Measurements from ENCODE around the gene FFAR3.
A peak's percentile ranks its signal among the peaks of the same experiment; 100 is the strongest.
"Not testable (repeated sequence)": the region's sequence is repeated elsewhere in the genome, so short reads cannot be mapped to it uniquely, and the experiment has no call there.

FFAR3 gene

DNA sequence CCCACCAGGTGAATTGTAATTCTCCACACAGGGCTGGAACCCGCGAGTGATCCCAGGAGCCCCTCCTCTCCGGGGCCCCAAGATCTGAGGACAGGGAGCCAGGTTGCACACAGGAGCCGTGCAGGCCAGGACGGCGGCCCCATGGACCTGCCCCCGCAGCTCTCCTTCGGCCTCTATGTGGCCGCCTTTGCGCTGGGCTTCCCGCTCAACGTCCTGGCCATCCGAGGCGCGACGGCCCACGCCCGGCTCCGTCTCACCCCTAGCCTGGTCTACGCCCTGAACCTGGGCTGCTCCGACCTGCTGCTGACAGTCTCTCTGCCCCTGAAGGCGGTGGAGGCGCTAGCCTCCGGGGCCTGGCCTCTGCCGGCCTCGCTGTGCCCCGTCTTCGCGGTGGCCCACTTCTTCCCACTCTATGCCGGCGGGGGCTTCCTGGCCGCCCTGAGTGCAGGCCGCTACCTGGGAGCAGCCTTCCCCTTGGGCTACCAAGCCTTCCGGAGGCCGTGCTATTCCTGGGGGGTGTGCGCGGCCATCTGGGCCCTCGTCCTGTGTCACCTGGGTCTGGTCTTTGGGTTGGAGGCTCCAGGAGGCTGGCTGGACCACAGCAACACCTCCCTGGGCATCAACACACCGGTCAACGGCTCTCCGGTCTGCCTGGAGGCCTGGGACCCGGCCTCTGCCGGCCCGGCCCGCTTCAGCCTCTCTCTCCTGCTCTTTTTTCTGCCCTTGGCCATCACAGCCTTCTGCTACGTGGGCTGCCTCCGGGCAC, 6.7 kb upstream of the FFAR3 start:
- DNase-seq: no peak

GRCh38 chr19:35352177-35352447, 6.1 kb upstream of the FFAR3 start:
- no peak for DNase-seq

GRCh38 chr19:35352448-35353304, 5.6 kb upstream of the FFAR3 start:
- peak; percentile 59 for DNase-seq

DNA sequence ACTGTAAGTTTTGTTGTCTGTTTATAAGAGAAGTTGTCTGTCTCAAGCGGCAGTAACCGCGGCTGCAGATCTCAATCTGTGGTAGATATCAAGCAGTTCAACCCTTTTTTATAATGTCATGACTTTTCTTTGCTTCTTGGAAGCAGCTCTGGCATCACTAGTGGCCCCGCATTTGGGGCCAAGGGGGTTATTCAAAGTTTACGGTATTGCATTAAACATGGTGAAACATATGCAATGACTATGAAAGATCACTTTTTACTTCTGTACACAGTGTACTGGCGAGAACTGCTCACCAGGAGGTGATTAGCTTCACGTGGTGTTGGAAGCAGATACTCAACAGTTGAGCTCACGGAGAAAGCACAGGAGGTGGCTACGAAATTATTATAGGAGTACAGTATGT, 4.6 kb upstream of the FFAR3 start:
- DNase-seq: no peak

DNA sequence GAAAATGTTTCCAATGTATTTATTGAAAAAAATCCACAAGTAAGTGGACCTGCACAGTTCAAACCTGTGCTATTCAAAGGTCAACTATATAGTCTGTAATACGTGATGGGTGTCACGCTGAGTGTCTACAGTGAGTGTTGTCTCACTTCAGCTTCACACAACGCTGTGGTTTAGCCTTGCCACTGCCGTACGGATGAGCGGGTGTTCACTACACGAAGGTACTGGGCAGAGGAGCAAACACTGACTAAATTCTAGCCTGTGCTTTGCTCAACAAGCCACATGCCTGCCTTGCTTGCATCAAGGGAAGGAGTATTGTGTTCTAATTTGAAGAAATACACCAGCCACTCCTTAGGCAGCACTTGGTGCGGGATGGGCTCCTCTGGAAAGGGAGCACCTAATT, 3.4 kb upstream of the FFAR3 start:
- no peak for DNase-seq

GRCh38 chr19:35355791-35356460, 2.3 kb upstream of the FFAR3 start:
- no peak for DNase-seq

DNA sequence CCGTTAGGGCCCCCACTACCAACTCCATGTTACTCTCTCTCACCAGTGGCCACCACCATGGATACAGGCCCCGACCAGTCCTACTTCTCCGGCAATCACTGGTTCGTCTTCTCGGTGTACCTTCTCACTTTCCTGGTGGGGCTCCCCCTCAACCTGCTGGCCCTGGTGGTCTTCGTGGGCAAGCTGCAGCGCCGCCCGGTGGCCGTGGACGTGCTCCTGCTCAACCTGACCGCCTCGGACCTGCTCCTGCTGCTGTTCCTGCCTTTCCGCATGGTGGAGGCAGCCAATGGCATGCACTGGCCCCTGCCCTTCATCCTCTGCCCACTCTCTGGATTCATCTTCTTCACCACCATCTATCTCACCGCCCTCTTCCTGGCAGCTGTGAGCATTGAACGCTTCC, 574 bp downstream of the FFAR3 start:
- DNase-seq: not testable (repeated sequence)

DNA sequence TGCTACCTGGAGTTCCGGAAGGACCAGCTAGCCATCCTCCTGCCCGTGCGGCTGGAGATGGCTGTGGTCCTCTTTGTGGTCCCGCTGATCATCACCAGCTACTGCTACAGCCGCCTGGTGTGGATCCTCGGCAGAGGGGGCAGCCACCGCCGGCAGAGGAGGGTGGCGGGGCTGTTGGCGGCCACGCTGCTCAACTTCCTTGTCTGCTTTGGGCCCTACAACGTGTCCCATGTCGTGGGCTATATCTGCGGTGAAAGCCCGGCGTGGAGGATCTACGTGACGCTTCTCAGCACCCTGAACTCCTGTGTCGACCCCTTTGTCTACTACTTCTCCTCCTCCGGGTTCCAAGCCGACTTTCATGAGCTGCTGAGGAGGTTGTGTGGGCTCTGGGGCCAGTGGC, 1.1 kb downstream of the FFAR3 start:
- not testable (repeated sequence) for DNase-seq

DNA sequence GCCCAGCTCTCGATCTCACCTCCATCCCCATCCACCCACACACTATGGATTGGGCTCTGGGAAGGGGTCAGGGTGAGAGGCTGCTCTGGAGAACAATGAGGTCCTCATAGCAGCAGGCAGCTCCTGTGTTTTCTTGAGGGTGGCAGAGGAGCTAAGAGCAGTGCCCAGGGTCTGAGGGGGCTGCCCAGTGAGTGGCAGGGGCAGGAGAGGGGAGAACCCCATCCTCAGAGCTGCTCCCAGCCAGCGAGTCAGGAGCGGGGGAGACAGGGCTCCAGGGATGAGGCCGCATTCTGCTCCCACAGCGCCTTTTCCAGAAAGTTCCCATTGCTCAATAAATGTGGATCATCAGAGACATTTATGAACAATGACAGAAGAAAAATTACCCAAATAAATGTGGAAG, 1.8 kb downstream of the FFAR3 start:
- not testable (repeated sequence) for DNase-seq

DNA sequence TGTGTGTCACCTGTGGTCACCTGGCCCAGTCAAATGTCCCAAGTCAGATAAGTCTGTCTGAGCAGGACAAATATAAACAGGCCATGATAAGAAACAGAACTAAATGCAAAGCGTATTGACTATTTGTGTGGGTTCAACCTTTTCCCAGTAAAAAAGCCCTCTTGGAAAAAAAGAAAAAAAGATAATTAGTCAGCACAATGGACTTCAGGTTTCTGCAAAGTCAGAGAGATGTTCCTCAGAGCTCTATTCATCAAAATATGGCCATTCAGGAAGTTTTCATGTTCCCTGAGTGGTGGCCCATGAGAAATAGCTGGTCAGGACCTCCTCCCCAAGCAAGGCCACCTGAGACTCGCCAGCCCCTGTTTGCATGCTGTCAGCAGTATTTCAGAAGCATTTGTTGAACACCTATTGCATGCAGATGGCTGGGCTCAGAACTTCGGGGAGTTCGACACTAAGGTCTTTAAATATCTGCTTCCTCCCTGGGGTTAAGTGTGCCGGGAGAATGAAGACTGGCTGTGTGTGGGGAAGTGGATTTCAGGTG, 2.7 kb downstream of the FFAR3 start:
- DNase-seq: no peak

DNA sequence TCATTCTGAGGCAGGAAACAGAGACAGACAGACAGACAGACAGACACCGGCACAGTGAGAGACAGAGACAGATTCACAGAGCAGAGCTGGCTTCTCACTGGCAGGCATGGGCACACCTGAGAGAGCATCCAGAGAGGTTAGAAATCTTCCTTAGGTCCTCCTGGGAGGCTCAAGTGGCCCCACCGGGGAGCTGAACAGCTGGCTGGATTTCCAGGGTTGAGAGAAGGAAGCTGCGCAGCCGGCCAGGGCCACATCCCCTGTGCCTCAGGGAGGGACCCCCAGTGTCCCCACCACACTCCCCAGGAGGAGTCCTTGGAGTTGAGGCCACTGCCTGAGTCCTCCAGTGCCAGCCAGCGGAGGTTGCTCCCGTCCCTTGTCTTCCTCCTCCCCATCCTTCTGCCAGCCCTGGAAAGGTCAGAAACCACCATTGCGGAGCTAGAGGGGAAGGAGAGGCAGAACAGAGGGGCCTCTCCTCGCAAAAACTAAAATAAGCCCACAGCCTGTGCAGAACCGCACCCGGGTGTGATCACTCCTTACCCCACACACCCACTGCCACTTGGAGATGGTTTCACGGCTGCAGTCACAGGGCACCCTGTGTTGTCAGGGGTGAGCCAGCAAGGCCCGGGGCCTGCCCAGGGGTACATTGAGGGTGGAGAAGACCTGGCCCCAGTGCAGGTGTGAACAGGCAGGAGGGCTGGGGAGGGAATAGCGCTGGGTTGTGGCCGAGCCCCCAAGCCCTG, 4.2 kb downstream of the FFAR3 start:
- DNase-seq: no peak

GRCh38 chr19:35363001-35363590, 4.8 kb downstream of the FFAR3 start:
- DNase-seq: no peak

DNA sequence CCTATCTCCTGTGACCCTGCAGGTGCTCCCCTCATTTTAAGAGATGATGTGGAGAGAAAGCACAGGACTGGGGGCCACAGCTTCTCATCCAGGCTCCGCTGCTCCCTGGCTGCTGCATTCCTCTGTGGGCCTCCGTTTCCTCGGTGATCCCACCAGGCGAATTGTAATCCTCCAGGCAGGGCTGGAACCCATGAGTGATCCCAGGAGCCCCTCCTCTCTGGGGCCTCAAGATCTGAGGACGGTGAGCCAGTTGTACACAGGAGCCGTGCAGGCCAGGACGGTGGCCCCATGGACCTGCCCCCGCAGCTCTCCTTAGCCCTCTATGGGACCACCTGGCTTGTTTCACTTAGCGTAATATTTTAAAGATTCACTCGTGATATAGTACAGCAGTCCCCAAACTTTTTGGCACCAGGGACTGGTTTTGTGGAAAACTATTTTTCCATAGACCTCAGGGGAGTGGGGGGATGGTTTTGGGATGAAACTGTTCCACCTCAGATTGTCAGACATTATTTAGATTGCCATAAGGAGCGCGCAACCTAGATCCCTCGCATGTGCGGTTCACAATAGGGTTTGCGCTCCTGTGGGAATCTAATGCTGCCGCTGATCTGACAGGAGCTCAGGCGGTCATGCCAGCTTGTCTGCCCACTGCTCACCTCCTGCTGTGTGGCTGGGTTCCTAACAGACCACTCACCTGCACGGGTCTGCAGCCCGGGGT, 5.6 kb downstream of the FFAR3 start:
- no peak for DNase-seq

- no peak for DNase-seq
Observed at GRCh38 chr19:35365303-35365702, 7.0 kb downstream of the FFAR3 start.

DNA sequence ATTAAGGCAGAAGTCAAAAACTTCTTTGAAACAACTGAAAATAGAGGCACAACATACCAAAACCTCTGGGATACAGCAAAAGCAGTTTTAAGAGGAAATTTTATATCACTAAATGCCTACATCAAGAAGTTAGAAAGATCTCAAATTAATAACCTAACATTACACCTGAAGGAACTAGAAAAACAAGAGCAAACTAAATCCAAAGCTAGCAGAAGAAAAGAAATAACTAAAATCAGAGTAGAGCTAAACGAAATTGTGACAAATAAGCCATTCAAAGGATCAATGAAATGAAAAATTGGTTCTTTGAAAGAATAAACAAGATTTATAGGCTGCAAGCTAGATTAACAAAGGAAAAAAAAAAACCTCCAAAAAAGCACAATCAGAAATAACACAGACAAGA, 10.1 kb downstream of the FFAR3 start:
- no peak for DNase-seq

- no peak for DNase-seq
Observed at GRCh38 chr19:35369522-35369921, 11.3 kb downstream of the FFAR3 start.

GRCh38 chr19:35370722-35371121, 12.5 kb downstream of the FFAR3 start, which contains the start of gene GPR42:
Gene GPR42 (plus strand): TSS chr19:35371068. CDS start chr19:35371360, 292 bp downstream.
- no peak for DNase-seq

DNA sequence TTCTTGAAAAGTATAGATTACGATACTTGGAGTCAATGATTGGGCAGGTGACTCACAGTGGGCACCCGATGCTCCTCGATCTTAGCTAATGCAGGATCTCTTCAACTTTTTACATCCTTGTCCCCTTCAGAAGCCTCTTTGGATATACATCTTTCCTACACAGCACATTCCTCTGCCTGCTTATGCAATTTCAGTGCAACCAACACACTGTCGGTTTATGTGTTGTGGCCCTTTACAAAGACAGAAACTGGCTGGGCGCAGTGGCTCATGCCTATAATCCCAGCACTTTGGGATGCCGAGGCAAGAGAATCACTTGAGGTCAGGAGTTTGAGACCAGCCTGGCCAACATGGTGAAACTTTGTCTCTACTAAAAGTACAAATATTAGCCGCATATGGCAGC, 15.2 kb downstream of the FFAR3 start:
- DNase-seq: no peak

DNA sequence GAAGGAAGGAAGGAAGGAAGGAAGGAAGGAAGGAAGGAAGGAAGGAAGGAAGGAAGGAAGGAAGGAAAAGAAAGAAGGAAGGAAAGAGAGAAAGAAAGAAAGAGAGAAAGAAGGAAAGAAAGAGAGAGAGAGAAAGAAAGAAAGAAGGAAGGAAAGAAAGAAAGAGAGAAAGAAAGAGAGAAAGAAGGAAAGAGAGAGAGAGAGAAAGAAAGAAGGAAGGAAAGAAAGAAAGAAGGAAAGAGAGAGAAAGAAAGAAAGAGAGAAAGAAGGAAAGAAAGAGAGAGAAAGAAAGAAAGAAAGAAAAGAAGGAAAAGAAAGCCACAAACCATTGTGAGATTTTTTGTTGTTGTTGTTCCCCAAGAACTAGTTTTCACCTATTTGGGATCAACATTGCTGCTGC, 15.8 kb downstream of the FFAR3 start:
- not testable (repeated sequence) for DNase-seq

DNA sequence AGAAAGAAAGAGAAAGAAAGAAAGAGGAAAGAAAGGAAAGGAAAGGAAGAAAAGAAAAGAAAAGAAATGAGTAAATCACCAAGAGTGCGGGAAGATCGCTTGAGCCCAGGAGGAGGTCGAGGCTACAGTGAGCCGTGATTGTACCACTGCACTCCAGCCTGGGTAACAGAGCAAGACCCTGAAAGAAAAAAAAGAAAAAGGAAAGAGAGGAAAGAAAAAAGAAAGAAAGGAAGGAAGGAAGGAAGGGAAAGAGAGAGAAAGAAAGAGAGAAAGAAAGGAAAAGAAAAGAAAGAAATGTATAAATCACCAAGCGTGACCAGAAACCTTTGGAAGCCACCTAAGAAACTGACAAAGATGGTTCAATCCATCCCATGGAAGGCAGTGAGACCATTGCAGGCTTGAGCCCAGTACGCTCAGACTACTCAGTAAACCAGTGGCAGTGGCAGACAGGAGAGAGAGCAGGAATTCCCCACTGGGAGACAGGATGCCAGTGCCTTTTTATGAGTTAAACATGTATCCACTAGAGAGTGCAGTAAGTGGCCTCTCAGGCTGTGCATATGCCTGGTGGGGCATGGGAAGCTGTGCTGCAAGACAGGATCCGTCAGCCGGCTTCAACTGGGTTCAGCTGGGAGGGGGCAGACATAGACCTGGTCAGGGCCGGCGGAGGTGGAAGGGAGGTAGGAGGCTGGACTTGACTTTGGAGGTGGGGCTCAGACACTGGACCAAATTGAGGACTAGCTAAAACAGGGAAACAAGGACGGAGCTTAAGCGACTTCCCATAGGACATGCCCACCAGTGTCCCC, 17.4 kb downstream of the FFAR3 start:
- DNase-seq: no peak

DNA sequence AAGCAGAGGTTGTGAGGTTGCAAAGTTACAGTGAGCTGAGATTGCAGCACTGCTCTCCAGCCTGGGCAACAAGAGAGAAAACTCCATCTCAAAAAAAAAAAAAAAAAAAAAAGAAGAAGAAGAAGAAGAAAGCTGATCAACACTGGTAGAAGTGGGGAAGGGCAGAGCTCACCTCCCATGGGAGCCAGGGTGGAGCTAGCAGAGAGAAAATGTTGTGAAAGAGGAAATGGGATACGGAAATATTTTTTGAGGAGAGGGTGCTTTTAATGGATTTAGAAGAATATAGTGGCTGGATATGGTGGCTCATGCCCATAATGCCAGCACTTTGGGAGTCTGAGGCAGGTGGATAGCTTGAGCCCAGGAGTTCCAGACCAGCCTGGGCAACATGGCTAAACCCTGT, 19.4 kb downstream of the FFAR3 start:
- DNase-seq: no peak

Measured in stimulated activated CD4-positive, alpha-beta T cell treated with anti-CD3 and anti-CD28 coated beads, Interleukin-4, amount 100 ng/mL, for 1 hour (primary cell).